Hematopoietic multipotent progenitor cell (in vitro differentiated cells): Measurements from ENCODE around the gene NXNL2. TPM values are rescaled to one million over a fixed set of nuclear protein-coding genes. Genes with fewer than 3 reads are reported as not detected.

Experiments used
- DNase-seq, 3 donors: peaks; one replicate each; pipeline ENCODE4 v3.0.0-alpha.2; 2011 to 2015; ENCODE audit warnings: low read depth in 2 of 3, low spot score in 2 of 3
- total RNA-seq: library from RNA; depleted of rRNA; stranded (reverse); fragments of >200 nt; gene quantifications from one replicate; pipeline ENCODE4 v1.2.3, GENCODE V29; 2012

NXNL2 gene
- total RNA-seq, 1 donor = 0.54 TPM

DNA sequence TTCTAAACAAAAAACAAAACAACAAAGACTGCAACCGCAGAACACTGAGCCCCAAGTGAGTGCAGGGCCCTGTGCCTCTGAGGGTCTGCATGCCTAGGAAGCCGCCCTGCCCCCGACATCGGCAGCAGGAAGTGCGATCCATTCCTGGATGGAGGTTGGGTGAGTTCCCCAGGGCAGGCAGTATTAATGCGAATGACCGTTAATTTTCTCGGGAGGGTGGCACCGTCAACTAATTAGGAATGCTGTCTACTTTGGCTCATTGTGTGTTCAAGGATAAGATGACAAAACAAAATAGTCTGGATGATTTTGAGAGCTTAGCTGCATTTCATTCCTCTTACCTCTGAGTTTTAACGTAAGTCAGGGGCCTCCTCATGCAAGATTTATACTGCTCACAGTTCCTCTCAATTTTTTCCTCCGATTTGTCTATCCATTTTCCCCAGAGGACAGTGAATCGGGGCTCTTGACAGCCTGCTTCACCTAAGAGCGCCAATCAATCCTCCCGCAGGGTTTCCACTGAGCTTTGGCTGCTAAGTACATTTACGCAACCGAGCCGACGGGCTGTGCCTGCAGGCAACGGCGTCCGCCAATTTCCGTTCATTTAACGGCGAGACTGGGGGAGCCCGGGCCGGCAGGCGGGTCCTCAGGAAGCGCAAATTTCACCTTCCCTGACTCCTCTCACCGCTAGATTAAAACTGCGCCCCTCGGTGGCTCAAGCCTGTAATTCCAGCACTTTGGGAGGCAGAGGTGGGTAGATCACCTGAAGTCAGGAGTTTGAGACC is 2.9 kb upstream of the NXNL2 start:
- peak in 2 of 3 donors; percentile 38 to 53 for DNase-seq

DNA sequence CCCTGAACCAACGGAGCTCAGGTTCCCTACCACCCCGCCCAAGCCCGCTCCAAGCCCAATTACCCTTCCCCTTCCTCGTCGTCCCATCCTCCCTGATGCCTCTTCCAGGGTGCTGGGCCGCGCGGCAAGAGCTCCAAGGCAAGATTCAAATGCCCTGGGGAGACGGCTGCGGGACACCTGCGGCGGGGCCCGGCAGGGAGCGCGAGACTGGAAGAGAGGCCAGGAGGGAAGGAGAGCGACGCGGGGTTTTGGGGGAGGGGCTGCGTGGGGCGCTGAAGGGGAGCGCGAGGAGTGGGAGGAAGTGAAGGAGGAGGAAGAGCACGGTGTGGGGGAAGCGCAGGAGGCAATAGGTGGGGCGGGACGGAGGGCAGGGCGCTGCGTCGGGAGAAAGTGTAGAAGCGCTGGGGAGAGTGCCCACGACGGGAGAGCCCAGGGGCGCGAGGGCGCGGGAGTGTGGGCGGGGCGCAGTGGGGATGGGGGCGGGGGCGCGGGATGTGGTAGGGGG is 975 bp upstream of the NXNL2 start:
- peak in 2 of 3 donors; percentile 28 to 42 for DNase-seq

DNA sequence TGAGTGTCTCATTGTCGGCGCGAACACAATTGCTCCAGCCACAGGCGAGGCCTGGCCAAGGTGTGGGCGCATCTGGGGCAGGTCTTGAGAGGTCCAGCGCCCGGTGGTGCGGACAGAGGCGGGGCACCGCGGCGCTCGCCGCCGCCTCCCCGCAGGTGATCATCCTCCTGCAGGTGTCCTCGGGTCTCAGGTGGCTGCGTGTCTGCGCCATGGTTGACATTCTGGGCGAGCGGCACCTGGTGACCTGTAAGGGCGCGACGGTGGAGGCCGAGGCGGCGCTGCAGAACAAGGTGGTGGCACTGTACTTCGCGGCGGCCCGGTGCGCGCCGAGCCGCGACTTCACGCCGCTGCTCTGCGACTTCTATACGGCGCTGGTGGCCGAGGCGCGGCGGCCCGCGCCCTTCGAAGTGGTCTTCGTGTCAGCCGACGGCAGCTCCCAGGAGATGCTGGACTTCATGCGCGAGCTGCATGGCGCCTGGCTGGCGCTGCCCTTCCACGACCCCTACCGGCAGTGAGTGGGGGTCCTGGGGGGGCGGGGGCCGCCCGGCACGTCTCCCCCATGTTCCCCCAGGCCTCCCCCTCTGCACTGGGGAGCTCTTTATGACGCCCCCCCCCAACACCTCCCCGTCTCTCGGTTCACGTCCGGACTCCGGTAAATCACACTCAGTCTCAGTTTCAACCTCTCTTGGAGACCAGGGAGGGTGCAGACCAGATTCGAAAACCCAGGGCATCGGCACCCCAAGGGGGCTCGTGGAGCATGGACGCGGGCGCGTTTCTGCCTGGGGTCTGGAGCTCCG is 446 bp downstream of the NXNL2 start:
- no peak for DNase-seq

DNA sequence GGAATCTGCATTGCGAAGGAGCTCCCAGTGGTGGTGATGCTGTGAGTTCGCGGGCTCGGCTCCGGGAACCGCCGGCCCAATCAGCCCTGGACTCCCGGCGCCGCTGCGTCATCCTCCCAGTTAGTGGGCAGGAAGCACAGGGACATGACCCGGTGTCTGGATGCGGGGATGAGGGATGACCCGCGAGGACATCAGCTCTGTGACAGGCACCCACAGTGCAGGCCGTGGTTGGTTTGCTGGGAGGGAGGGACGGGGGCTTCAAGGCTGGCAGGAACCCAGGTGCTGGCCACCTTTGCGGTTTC is 996 bp downstream of the NXNL2 start:
- no peak for DNase-seq

DNA sequence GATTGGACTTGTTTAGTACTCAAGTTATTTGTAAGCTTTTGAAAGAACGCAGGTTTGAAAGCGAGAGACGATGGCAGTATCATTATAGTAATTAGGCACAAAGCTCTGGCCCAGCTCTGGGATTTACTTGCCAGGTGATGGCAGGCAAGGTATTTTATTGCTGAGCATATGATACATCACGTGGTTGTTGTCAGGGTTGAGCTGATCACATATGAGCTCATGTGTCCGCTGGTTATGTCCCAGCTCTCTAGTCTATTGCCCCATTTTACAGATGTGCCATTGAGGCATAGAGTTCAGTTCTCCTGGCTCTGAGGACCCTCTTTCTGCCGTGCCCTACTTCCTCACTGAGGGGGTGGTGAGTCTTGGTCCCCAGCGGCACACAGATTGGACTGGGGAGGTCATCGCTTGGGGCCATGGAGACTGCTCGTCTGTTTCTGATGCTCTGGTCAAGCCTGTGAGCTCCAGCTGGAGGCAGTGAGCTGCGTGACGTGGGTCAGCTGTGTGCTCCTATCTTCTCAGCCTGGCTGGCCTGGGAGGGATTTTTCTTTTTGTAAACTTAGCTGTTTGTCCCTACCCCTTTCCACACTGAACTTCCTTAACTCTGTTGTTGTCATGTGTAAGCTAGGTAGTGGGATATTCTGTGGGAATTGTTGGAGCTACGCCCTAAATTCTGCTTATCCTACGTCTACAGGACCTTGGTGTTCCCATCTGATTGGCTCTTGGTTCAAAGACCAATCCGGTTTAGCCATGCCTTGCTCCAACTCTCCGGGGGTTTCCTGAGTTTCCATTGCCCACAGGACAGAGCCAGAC is 2.2 kb downstream of the NXNL2 start:
- no peak for DNase-seq

DNA sequence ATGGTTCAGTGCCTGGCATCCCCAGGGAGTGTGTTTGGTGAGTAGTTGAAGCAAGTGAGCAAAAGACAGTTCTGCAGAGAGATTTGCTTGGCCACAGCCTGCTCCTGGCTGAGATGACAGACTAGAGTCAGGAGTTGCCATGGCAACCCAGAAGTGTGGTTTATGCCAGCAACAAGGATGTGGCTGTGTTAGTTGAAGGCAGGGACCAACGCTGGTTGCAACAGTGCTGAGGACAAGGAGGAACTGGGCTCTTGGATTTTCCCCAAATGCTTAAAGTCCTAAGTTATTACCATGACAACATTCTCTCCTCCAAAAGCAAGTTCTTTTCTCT is 2.7 kb downstream of the NXNL2 start:
- peak in 2 of 3 donors; percentile 86 to 91 for DNase-seq

DNA sequence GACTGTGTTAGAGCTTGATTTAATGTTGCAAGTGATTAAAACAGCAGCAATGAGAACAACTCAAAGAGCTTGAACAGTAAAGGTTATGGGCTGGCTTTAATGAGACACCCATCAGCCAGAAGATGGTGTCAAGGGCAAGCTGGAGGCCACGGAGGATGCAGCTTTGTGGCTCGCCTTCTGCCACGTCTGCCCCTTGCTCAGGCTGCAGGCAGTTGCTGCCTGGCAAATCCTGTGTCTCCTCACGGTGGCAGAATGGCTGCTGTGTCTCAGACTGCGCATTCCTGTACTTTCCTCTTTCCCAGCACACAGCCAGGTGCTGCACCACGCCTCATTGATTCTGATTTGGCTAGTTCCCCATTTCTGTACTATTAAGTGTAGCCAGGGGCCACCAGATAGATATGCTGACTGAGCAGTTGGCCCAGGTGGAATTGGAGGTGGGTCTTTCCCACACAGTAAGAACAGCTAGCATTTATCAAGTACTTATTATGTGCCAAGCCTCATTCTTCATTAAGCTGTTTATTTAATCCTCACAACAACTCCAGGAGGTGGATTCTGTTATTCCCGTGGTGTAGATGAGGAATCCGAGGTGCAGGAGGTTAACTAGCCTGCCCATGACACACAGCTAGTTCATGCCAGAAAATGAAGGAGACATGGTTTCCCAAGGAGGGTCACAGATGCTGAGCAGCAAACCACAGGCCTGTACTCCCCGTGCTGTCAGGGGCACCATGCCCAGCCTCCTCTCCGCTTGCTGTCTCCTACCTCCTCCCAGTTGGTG is 3.5 kb downstream of the NXNL2 start:
- DNase-seq = no peak

DNA sequence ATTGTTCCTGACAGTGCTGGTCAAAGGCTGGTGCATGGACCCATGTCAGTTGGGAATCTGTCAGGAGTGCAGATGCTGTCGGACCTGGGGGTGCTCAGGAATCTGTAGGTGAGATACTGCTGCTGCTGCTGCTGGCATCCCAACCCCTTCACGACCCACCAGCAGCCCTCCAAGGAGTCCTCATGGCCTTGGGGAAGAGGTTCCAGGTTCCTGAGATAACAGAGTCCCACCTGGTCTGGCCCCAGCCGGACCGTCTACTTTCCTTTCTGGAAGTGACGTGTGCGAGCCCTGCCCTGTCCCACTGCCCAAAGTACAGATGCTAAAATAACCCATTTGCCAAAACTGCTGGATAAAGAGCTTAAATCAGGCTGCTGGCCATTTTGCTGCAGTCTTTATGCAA is 4.3 kb downstream of the NXNL2 start:
- no peak for DNase-seq

DNA sequence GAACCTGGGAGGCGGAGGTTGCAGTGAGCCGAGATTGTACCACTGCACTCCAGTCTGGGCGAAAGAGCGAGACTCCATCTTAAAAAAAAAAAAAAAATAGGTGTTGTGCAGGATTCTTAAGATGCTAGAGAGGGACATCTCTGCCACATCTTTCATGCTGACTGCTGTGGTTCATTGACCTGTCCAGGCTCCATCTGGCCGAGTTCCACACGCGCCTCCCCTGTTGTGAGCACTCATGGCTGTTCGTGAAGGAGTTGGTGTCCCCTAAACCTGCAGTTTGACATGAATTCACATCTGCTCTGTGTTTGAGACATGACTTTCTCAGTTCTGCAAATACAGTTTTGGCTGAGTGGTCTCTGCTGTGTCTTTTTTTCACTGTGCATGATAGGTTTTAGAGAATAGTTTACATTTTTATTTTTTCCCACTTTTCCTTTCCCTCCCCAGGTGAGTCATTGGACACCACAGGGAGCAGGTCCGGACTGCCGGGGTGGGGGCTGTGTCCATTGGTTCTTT is 5.3 kb downstream of the NXNL2 start:
- DNase-seq = no peak

DNA sequence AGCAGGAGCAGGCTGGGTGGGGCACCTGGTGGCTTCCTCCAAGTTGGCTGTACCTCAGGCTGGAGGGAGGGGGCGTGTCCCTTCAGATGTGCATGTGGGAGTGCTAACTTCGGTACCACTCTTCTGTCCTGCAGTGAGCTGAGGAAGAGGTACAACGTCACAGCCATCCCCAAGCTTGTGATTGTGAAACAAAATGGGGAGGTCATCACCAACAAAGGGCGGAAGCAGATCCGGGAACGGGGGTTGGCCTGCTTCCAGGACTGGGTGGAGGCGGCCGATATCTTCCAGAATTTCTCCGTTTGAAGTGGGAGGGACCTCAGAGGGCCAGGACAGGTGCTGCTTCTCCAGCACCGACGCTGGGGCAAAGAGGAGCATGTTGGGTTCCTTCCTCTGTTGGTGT is 9.3 kb downstream of the NXNL2 start:
- no peak for DNase-seq

DNA sequence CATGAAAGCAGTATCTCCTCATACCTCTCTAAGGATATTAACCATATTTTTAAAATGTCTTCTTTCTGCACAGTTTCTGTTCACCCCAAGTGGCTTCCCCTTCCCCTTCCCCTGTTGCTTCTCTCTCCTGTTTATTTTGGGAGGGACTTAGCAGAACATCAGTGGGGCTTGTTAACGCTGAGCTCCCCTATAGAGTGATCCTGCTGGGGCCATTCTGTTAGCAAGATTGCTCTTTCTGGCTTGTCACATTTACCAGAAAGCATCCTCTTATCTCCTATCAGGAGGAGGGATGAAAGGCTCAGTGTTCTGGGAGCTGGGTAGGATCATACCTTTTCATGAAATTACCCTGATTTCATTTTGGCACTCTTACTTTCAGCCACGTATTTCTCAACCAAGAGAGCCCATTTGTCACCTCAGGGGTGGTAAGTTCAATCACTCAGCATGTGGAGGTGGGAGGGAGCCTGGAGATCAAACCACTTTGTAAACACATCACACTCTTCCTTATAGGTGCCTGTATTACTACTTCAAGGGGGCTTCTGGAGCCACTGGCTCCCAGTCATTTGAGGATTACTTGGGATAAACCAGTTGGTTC is 16.7 kb downstream of the NXNL2 start:
- no peak for DNase-seq

DNA sequence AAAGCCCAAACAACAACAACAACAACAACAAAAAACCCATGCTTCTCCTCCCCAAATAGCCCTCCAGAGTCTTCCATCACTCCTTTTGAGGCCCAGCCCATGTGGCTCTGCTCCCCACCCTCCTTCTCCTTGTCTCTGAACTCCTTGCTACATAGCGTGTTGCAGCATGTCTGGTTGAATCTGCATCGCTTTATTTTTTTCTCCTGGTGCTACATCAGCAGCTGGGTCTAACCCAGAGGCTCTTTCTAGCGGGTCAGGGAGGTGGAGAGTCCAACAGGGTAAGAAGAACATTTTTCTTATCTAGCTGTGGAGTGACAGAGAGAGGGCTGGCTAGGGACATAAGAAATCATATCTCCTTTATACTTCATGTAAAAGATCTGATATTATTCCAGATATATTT is 18.4 kb downstream of the NXNL2 start:
- DNase-seq = no peak

DNA sequence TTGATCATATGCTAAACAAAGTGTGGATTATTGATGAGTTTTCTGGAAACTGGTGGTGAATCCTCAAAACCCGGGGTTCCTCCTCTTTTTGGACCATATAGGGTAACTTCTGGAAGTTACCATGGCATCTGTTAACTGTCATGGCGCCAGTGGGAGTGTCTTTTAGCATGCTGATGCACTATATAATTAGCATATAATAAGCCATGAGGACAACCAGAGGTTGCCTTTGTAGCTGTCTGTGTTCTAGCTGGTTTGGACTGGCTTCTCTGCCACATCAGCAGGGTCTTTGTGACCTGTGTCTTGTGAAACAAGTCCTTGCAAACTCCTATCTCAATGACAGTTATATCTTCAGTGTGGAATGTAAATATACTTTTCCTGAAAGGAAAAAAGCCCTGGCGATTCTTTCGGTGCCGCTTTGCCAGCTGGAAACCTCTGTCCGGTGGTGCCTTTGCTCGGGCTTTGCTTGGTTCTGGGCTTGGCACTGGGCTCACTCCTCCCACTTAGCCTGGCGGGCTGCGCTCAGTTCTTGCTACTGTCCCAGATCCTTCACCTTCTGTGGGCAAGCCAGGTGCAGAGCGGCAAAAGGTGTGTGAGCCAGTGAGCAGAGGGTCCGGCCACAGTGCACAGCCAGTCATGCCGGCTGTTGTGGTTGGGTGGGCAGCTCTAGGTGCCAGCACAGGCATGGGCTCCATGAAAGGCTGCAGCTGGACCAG is 20.4 kb downstream of the NXNL2 start:
- no peak for DNase-seq

DNA sequence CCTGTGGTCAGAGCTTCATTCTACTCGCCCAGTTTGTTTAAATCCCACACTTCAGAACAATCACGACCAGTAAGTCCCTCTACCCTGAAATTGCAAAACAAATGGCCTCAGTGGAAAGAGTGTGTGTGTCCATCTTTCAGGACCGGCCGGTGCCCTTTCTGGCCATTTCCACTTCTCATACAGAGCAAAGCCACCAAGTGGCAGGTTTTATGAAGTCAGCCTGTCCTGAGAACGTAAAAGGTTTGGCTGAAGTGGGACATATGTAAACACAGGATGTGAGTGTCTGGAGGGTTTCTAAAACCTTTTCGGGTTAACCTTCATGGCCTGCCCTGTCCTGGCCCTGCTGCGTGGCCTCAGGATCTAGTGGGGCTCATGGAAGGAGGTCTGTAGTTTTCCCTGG is 24.7 kb downstream of the NXNL2 start:
- DNase-seq = no peak

DNA sequence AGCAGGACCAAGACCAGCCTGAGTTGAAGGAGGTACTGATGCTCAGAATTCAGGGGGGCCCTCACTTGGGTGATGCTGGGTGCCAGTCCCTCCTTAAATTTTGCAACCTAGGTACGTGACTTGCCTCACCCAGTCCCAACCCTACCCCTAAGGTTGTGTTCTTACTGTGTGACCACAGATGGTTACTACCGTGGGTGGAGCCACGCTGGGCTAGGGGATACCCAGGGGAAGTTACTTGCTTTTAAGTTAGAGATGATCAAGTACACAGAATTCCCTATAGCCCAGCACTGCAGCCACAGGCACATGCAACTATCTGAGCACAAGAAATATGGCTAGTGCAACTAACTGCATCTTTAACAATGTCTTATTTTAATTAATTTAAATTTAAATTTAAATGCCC is 32.9 kb downstream of the NXNL2 start:
- no peak for DNase-seq

DNA sequence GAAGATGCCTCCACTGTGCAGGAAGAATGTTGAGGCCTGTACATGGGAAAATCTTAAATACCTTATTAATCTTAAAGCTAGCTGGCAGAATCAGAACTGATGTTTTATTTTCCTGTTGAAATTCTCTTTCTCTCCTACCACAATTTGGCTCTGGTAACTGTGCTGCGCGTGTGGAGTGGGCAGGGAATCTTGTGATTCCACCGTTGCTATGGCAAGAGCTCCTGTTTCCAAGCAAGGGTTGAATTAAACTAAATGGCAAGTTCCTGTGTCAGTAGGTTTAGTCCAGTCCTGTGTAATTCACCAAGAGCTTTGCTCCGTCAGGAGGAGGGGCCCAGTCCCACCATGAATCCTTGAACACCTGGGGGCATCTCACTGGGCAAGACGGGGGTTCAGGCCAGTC is 36.4 kb downstream of the NXNL2 start:
- DNase-seq = no peak

DNA sequence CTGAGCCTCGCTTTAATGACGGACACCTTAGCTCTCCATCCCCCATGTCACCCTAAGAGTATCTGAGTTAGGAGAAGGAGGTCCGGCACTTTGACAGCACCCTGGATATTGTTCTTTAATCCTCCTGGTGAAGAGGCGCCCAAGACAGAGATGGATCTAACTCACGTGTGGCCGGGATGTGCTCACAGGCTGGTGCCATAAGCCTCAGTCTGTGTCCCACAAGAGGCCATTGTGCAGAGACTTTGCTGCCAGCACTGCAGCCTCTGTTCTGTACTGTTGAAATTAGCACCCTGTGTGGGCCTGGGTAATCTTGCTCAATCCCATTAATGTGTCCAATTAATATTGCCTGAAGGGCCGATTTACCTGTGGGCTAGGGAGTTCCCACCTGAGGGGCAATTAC is 37.7 kb downstream of the NXNL2 start:
- no peak for DNase-seq

DNA sequence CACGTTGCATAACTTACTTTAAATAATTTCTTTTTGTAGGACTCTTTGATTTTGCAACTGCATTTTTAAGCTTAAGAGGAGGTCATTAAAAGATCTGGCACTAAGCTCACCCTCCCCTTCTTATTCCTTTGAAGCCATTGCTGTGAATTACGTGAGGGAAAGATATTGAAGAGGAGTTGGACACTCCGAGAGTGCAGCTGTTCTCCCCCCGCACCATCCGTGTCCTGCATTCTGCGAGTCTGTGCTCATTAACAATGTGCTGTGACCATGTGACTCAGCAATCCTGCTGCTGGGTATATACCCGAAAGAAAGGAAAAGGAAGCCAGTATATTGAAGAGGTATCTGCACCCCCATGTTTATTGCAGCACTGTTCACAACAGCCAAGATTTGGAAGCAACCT is 40.0 kb downstream of the NXNL2 start:
- peak in 1 of 3 donors; percentile 25 for DNase-seq
